GM12865 (cell line): ENCODE data around the gene ELP1.
A peak's percentile ranks its signal among the peaks of the same experiment; 100 is the strongest.

Experiments used
- DNase-seq: peaks from one replicate; pipeline ENCODE4 v3.0.0; 2010; ENCODE audit warnings: low read depth
- H3K4me3 ChIP-seq: 2 replicates; pipeline ENCODE4 v1.5.1; 2011; ENCODE audit warnings: mild to moderate bottlenecking, low read depth, low read length, control low read depth
- CTCF ChIP-seq: IDR thresholded peaks from 2 replicates; pipeline ENCODE4 v1.5.1; 2011; ENCODE audit warnings: low read length, control low read depth, low read depth, inconsistent platforms; ENCODE audit not compliant: insufficient read depth; ENCODE audit errors: missing control alignments

ELP1 gene

GRCh38 chr9:108861464-108861863 lies 72.5 kb downstream of the ELP1 start:
- no peak overlapping the region for H3K4me3 ChIP-seq
- no peak for TF ChIP-seq CTCF
- DNase-seq: no peak

- TF ChIP-seq CTCF: no peak
- H3K4me3 ChIP-seq: no peak overlapping the region
- DNase-seq: no peak
Measured at GRCh38 chr9:108860764-108861163, 73.2 kb downstream of the ELP1 start.

- TF ChIP-seq CTCF: no peak
- no peak overlapping the region for H3K4me3 ChIP-seq
- DNase-seq: no peak
Measured at GRCh38 chr9:108860354-108860753, 73.6 kb downstream of the ELP1 start.

- TF ChIP-seq CTCF: no peak
- no peak overlapping the region for H3K4me3 ChIP-seq
- DNase-seq: peak; percentile 45
Measured at GRCh38 chr9:108859459-108860114, 74.3 kb downstream of the ELP1 start.

- no peak for DNase-seq
- H3K4me3 ChIP-seq: no peak overlapping the region
- no peak for TF ChIP-seq CTCF
Measured at GRCh38 chr9:108857572-108857971, 76.4 kb downstream of the ELP1 start.

GRCh38 chr9:108855888-108856287 lies 78.0 kb downstream of the ELP1 start, which contains the start of gene ACTL7B:
Gene ACTL7B, minus strand, starts transcription at chr9:108855986. Its CDS starts 56 bp downstream, at chr9:108855930.
- DNase-seq: no peak
- H3K4me3 ChIP-seq: no peak within 1 kb of the TSS
- TF ChIP-seq CTCF: no peak

- no peak for TF ChIP-seq CTCF
- H3K4me3 ChIP-seq: no peak overlapping the region
- DNase-seq: no peak
Measured at GRCh38 chr9:108855529-108855886, 78.4 kb downstream of the ELP1 start.
